GM19468 (cell line): Measurements from ENCODE around the gene AFDN.

Source experiments
- ATAC-seq: cut with Tn5 transposase; IDR thresholded peaks from one replicate; pipeline ENCODE4 v1.9.1; 2021; ENCODE audit warnings: mild to moderate bottlenecking, moderate library complexity, moderate number of reproducible peaks; ENCODE audit not compliant: unreplicated experiment; ENCODE audit errors: extremely low read depth

Gene AFDN

GRCh38 chr6:167826896-167827582 is at the start of gene AFDN:
AFDN (plus strand) TSS chr6:167826911; CDS start chr6:167827133, 222 bp downstream.
- ATAC-seq, result peak; percentile 18

GRCh38 chr6:167778497-167779128 is 48.1 kb upstream of the AFDN start:
- no peak for ATAC-seq

GRCh38 chr6:167779129-167779992 is 47.4 kb upstream of the AFDN start:
- no peak for ATAC-seq

- no peak for ATAC-seq
Measured at GRCh38 chr6:167779993-167780655, 46.6 kb upstream of the AFDN start.

- ATAC-seq, result no peak
Measured at GRCh38 chr6:167781066-167781767, 45.5 kb upstream of the AFDN start.

GRCh38 chr6:167781868-167782267 is 44.8 kb upstream of the AFDN start:
- no peak for ATAC-seq

GRCh38 chr6:167782698-167783517 is 43.8 kb upstream of the AFDN start:
- no peak for ATAC-seq

GRCh38 chr6:167786853-167787675 is 39.6 kb upstream of the AFDN start:
- ATAC-seq, result no peak

- ATAC-seq, result no peak
Measured at GRCh38 chr6:167787896-167788562, 38.7 kb upstream of the AFDN start.

- ATAC-seq, result no peak
Measured at GRCh38 chr6:167788563-167788903, 38.2 kb upstream of the AFDN start.

- ATAC-seq, result no peak
Measured at GRCh38 chr6:167789358-167789757, 37.4 kb upstream of the AFDN start.

- ATAC-seq, result no peak
Measured at GRCh38 chr6:167791091-167791779, 35.5 kb upstream of the AFDN start.

GRCh38 chr6:167791780-167792478 is 34.8 kb upstream of the AFDN start:
- no peak for ATAC-seq

- no peak for ATAC-seq
Measured at GRCh38 chr6:167793421-167793820, 33.3 kb upstream of the AFDN start.

- ATAC-seq, result no peak
Measured at GRCh38 chr6:167794161-167795157, 32.3 kb upstream of the AFDN start.
